Tibial nerve (tissue), 3 donors: ENCODE data around the gene PSMF1.
A peak's percentile ranks its signal among the peaks of the same experiment; 100 is the strongest.

Experiments
- CTCF ChIP-seq, 5 experiments: fragments of 200-600 bp in 3 of 5; fragments of 450-650 bp in 2 of 5; sonication (generic) in 3 of 5; IDR thresholded peaks; one replicate each; pipeline ENCODE4 v1.5.1; 2016 to 2019; ENCODE audit warnings: antibody characterized with exemption in 5 of 5, mild to moderate bottlenecking in 3 of 5, moderate library complexity in 2 of 5
- POLR2A ChIP-seq, 2 donors: fragments of 450-650 bp; IDR thresholded peaks; one replicate each; pipeline ENCODE4 v1.6.1; 2017; ENCODE audit warnings: antibody characterized with exemption in 2 of 2, mild to moderate bottlenecking in 2 of 2, moderate library complexity in 2 of 2

DNA sequence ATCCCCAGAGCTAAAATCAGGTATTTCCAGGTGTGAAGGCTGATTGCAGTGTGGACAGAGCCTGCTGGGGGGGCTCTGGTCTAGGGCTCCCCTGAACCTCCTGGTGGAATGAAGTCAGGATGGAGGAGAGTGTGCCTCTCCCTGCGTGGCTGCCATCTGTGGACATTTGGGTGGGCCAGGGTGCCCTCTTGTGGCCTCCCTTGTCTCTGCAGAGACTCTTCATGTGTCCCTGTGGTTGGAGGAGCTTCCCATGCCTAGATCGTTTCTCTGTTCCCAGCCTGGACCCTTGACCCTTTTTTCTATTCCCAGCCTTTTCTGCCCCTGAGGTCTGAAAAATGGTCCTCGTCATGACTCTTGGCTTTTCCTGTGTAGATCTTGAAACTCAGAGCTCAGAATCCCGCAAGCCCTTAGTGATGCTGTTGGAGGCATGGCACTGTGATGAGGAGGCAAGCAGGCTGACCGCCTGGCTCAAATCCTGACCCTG lies 9.9 kb upstream of the PSMF1 start:
- peak; percentile 53 to 66 (median 57) for TF ChIP-seq CTCF (IDR thresholded peaks at IDR 0.05)
- no peak for TF ChIP-seq POLR2A (IDR thresholded peaks at IDR 0.05)
